HepG2 (cell line): ENCODE measurements around the gene RAB3B. TPM values are rescaled to one million over a fixed set of nuclear protein-coding genes. Genes with fewer than 3 reads are reported as not detected.

ENCODE experiments used
- AHR ChIP-seq: IDR thresholded peaks from 2 replicates; pipeline ENCODE4 v1.6.1; 2018; ENCODE audit warnings: missing genetic modification reagents, missing compliant biosample characterization
- ATF5 ChIP-seq: sonication (generic); formaldehyde crosslinking; IDR thresholded peaks from 2 replicates; pipeline ENCODE4 v1.4.0; 2020; ENCODE audit warnings: mild to moderate bottlenecking, low read depth, missing genetic modification reagents
- E2F5 ChIP-seq: sonication (generic); formaldehyde crosslinking; conservative IDR thresholded peaks from 2 replicates; pipeline ENCODE4 v1.4.0; 2020; ENCODE audit warnings: missing genetic modification reagents
- HMGXB4 ChIP-seq, 2 experiments: sonication (generic) in 1 of 2; formaldehyde crosslinking in 1 of 2; IDR thresholded peaks; 2 replicates each; pipeline versions ENCODE4 v1.4.0 to v1.6.1; 2018 to 2020; ENCODE audit warnings: missing genetic modification reagents in 2 of 2, borderline replicate concordance in 1 of 2, low read depth in 1 of 2, mild to moderate bottlenecking in 1 of 2, missing biosample characterization in 1 of 2
- IKZF4 ChIP-seq: sonication (generic); formaldehyde crosslinking; IDR thresholded peaks from 2 replicates; pipeline ENCODE4 v1.5.1; 2020; ENCODE audit warnings: borderline replicate concordance, mild to moderate bottlenecking, low read depth, missing genetic modification reagents; ENCODE audit errors: not compliant biosample characterization
- MEIS1 ChIP-seq: sonication (generic); formaldehyde crosslinking; IDR thresholded peaks from 2 replicates; pipeline ENCODE4 v1.9.0; 2021; ENCODE audit warnings: mild to moderate bottlenecking, missing genetic modification reagents, moderate library complexity, borderline replicate concordance
- MNT ChIP-seq: fragments of 450-650 bp; IDR thresholded peaks from 2 replicates; pipeline ENCODE4 v1.6.1; 2016
- MTF2 ChIP-seq: sonication (generic); formaldehyde crosslinking; IDR thresholded peaks from 2 replicates; pipeline ENCODE4 v1.5.0; 2020; ENCODE audit warnings: missing genetic modification reagents, borderline replicate concordance
- NCOR1 ChIP-seq: fragments of 200-600 bp; sonication (generic); IDR thresholded peaks from 2 replicates; pipeline ENCODE4 v1.7.0; 2017; ENCODE audit warnings: antibody characterized with exemption, low read length, borderline replicate concordance
- NFE2L1 ChIP-seq: sonication (generic); formaldehyde crosslinking; IDR thresholded peaks from 2 replicates; pipeline ENCODE4 v1.4.0; 2020; ENCODE audit warnings: missing genetic modification reagents, mild to moderate bottlenecking, borderline replicate concordance
- NFYC ChIP-seq: IDR thresholded peaks from 2 replicates; pipeline ENCODE4 v1.6.1; 2016; ENCODE audit warnings: missing genetic modification reagents, missing compliant biosample characterization
- POLR2A ChIP-seq, 2 experiments: IDR thresholded peaks; 2 replicates each; pipeline ENCODE4 v1.6.1; 2011; ENCODE audit warnings: low read depth in 2 of 2, low read length in 2 of 2, mild to moderate bottlenecking in 1 of 2, moderate library complexity in 1 of 2; ENCODE audit not compliant: insufficient read depth in 1 of 2
- RAD51 ChIP-seq: fragments of 450-650 bp; IDR thresholded peaks from 2 replicates; pipeline ENCODE4 v1.6.1; 2016; ENCODE audit warnings: borderline replicate concordance
- TAF15 ChIP-seq: fragments of 200-400 bp; formaldehyde crosslinking; IDR thresholded peaks from one replicate; pipeline ENCODE4 v1.6.1; 2018; ENCODE audit warnings: mild to moderate bottlenecking, low read depth, low read length; ENCODE audit not compliant: poor library complexity, severe bottlenecking
- TBP ChIP-seq: sonication (generic); formaldehyde crosslinking; IDR thresholded peaks from 2 replicates; pipeline ENCODE4 v1.5.0; 2020; ENCODE audit warnings: missing genetic modification reagents
- TBX3 ChIP-seq: fragments of 450-650 bp; IDR thresholded peaks from 2 replicates; pipeline ENCODE4 v1.6.1; 2017; ENCODE audit warnings: antibody characterized with exemption, mild to moderate bottlenecking, inconsistent platforms, borderline replicate concordance
- ZBTB44 ChIP-seq: sonication (generic); formaldehyde crosslinking; IDR thresholded peaks from 2 replicates; pipeline ENCODE4 v1.4.0; 2020; ENCODE audit warnings: missing genetic modification reagents
- ZNF205 ChIP-seq: IDR thresholded peaks from 2 replicates; pipeline ENCODE4 v1.6.1; 2018; ENCODE audit warnings: missing biosample characterization, missing genetic modification reagents
- ZNF468 ChIP-seq: sonication (generic); formaldehyde crosslinking; IDR thresholded peaks from 2 replicates; pipeline ENCODE4 v1.8.0; 2022; ENCODE audit warnings: mild to moderate bottlenecking, moderate library complexity, missing genetic modification reagents
- ZNF501 ChIP-seq: sonication (generic); formaldehyde crosslinking; IDR thresholded peaks from 2 replicates; pipeline ENCODE4 v1.5.1; 2020; ENCODE audit warnings: mild to moderate bottlenecking, moderate library complexity, missing genetic modification reagents
- ZNF704 ChIP-seq: sonication (generic); formaldehyde crosslinking; IDR thresholded peaks from 2 replicates; pipeline ENCODE4 v1.8.1; 2023; ENCODE audit warnings: mild to moderate bottlenecking, inconsistent platforms, moderate library complexity, missing genetic modification reagents, borderline replicate concordance
- polyA plus RNA-seq, 8 experiments: library from polyadenylated mRNA; depleted of rRNA in 3 of 8; stranded (reverse) in 7 of 8; unstranded in 1 of 8; fragments of >200 nt; fragmentation: Illumina TruSeq in 4 of 8; extraction: Trizol in 4 of 8; gene quantifications; 2 replicates each; pipeline versions ENCODE4 v1.2.1 to v1.2.3, GENCODE V29; 2011 to 2016; ENCODE audit warnings: low read depth in 4 of 8, missing spikeins in 1 of 8, mixed read lengths in 1 of 8; ENCODE audit not compliant: insufficient read depth in 1 of 8
- total RNA-seq, 5 experiments: library from RNA; depleted of rRNA; stranded (reverse); fragments of >200 nt; fragmentation: Illumina TruSeq; extraction: Trizol; gene quantifications; 2 replicates each; pipeline ENCODE4 v1.2.3, GENCODE V29; 2016; ENCODE audit warnings: low read depth in 1 of 5

RAB3B gene
- total and polyA plus RNA-seq, 2 of the 13 experiments (the other 11 are each of a cell fraction or from before 2014, with no cell fraction given): 1.0 to 1.2 TPM

GRCh38 chr1:51878616-51879336 lies 111.7 kb downstream of the RAB3B start, which contains the start of gene NRDC (continued):
- peak; percentile 77 for TF ChIP-seq RAD51
- peak; percentile 82 to 90 for TF ChIP-seq POLR2A (IDR thresholded peaks at IDR 0.05; ENCODE audit: insufficient read depth in 1 of 2, low read depth in 2 of 2, low read length in 2 of 2)
- TF ChIP-seq MNT: peak; percentile 34
- no peak for TF ChIP-seq ZBTB44
- peak; percentile 67; the same call in 1 of the 2 replicates for TF ChIP-seq NCOR1
- 0 out of 2 replicates have a peak, but pooled peaks have one; percentile 32 for TF ChIP-seq ZNF205 (CRISPR knock-in tag)
- peak; percentile 80; the same call in 1 of the 2 replicates for TF ChIP-seq E2F5 (CRISPR knock-in tag)
- peak; percentile 45 for TF ChIP-seq IKZF4
- peak; percentile 27 to 78; a peak in 2 of 4 replicates for TF ChIP-seq HMGXB4 (CRISPR knock-in tag; IDR thresholded peaks at IDR 0.05; ENCODE audit: borderline replicate concordance in 1 of 2, low read depth in 1 of 2)
- no peak for TF ChIP-seq MEIS1 (CRISPR knock-in tag)
- no peak for TF ChIP-seq TBP (CRISPR knock-in tag)
- peak; percentile 46 for TF ChIP-seq ZNF501 (CRISPR knock-in tag)
- no peak for TF ChIP-seq ZNF468 (CRISPR knock-in tag)
- TF ChIP-seq TBX3: peak; percentile 51; the same call in 1 of the 2 replicates
- no peak for TF ChIP-seq MTF2 (CRISPR knock-in tag)
- no peak for TF ChIP-seq ATF5 (CRISPR knock-in tag)
- peak; percentile 76; the same call in 1 of the 2 replicates for TF ChIP-seq AHR (CRISPR knock-in tag)
- peak; percentile 81 for TF ChIP-seq TAF15
- peak; percentile 95 for TF ChIP-seq NFYC
- peak; percentile 97; the same call in 1 of the 2 replicates for TF ChIP-seq NFE2L1
- no peak for TF ChIP-seq ZNF704 (CRISPR knock-in tag)
